ENCODE measurements around the gene NTM. TPM values are rescaled to one million over a fixed set of nuclear protein-coding genes. Genes with fewer than 3 reads are reported as not detected.
A peak's percentile ranks its signal among the peaks of the same experiment; 100 is the strongest.
"Not testable (repeated sequence)": the region's sequence is repeated elsewhere in the genome, so short reads cannot be mapped to it uniquely, and the experiment has no call there.

NTM gene
- polyA plus RNA-seq, 1 donor: 44.4 TPM

DNA sequence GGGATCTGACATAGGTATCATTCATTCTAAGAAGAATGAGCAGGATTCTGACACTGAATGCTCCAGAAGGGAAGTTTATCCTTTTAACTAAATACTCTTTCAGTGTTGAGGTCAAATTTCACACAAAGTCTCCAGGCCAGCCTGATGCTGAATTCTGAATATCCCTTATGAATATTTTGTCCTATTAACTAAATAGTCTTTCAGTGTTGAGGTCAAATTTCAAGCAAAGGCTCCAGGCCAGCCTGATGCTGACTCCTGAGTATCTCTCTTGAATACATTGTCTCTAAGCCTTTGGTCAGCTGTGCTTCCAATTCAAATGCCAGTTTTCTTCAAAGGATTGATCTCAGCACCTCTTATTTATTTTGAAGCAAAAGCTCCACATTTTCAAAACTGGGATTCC is 676.8 kb downstream of the NTM start:
- no peak for DNase-seq

DNA sequence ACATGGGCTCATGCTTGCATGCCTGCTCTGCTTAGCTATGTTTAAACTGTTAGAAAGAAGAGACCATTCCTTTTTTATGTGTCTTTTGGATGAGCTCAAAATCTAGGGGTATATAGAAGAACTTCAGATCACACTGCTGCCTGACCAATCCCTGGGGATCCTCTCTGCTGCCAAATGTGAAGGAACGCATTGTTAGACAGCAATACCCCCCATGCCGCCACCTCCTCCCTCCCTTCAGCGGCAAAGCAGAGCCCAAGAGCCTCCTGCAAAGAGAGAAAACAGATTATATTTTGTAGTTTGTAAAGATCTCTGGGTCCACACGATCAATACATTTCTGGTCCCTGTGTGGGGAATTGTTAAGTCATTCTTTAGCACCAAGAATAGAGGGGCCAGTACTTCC is 677.6 kb downstream of the NTM start:
- DNase-seq: no peak

DNA sequence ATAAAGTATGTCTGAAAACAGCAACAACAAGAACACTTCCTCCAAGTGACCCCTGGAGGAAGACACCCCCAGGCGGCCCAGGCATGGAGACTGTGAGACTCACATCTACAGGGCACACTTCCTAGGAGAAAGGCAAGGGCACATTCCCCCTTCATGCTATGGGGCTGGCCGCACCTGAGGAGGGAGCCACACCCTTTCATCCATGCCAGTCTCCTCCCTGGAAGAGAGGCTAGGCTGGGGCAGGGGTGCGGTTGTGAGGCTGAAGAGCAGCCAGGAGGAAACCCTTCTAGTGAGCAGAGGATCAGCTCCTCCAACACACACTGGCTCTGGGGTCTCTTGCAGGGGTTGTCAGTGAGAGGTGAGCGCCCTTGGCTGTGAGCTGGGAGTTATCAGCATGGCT is 678.8 kb downstream of the NTM start:
- no peak for DNase-seq

DNA sequence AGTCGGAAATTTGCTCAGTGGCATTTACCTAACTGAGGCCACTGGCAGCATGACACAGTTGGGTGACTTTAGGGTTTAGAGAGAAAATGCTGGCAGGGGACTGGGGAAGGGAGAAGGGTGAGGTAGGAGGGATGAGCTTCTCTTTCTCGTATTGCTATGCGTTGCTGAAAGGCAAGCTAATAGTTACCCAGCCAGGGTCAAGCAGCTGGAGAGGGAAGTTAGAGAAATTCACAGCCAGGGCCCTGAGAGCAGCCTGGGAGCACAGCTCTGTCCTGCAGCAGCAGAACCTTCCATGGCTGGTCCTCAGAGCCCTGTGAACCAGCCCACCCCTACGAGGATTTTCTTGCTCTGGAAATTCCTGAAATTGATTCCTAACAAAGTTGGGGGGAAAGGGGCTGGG is 679.6 kb downstream of the NTM start:
- no peak for DNase-seq

DNA sequence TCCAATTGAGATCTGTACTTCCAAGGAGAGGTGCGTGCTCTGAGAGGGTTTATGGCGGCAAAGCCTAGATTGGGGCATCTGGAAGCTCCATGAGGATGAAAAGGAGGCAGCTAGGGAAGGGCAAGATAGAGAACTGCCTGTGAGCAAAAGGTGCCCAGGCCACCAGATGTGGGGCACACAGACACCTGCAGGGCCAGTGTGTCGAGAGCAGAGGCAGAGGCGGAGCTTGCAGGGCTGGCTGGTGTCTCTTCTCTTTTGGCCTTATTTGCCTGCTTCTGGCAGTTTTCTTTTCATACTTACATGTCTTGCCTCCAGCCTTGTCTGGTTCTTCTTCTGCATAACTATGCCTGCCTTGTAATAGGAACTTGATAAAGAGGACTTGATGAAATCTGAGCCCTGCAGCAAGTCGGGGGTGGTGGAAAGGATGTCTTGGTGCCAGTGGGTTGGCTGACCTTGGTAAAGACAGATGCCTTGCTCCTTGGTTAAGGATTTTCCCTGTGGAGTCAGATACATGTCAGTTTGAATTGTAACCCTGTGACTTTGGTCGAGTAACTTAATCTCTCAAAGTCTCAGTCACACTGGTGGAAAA is 680.3 kb downstream of the NTM start:
- no peak for DNase-seq

DNA sequence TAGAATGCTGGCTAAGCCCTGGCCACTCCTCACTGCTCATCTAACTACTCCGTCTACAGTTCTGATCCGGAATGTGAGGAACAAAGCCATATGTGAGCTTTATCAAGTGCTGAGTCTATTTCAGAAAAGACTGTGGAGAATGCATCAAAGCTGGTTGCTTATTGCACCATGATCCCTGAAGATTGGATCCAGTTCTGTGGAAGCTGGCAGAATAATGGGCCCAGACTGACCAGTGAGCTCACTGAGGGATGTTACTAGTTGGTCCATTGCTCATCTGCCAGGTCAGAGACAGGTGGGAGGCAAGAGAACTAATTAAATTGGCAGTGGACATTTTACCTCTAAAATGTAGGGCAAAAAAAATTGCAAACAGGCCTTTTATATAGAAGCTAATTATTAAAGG is 681.3 kb downstream of the NTM start:
- DNase-seq: no peak

GRCh38 chr11:132052342-132052741 is 681.9 kb downstream of the NTM start:
- DNase-seq: no peak

GRCh38 chr11:132052904-132053303 is 682.5 kb downstream of the NTM start:
- DNase-seq: no peak

DNA sequence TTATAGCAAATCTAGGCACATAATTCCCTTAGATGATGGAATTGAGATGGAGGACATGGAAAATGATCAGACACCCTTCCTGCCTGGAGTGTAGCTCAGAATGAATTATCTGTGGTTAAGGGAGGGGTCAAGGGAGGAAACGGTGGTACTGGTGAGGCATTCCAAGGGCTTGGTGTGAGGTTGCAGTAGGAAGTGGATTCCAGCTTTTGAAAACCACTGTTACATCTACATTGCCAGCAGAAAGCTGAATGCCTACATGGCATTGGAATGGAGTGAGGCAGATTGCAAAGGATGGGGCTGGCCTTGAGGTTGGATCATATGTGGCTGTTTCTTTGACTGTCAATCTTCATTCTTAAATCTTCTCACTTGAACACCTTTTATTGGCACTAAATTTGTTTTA is 684.4 kb downstream of the NTM start:
- DNase-seq: no peak

DNA sequence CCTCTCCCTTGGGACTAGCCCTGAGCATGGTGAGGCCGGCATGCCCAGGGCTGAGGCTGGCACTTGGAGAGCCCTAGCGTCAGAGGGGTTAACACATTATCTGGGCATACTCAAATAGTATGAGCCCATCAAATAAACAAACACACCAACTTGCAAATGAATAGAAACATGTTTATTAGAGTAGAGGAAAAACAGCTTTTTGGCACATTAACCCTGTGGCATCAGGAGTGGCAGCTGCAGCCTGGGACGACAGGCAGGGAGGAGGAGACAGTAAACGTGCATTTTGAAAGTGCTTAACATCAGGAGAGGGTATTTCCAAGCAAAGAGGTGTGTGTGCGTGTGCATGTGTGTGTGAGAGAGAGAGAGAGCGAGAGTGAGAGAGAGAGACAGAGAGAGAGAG is 684.9 kb downstream of the NTM start:
- no peak for DNase-seq

GRCh38 chr11:132056689-132057088 is 686.3 kb downstream of the NTM start:
- DNase-seq: no peak

DNA sequence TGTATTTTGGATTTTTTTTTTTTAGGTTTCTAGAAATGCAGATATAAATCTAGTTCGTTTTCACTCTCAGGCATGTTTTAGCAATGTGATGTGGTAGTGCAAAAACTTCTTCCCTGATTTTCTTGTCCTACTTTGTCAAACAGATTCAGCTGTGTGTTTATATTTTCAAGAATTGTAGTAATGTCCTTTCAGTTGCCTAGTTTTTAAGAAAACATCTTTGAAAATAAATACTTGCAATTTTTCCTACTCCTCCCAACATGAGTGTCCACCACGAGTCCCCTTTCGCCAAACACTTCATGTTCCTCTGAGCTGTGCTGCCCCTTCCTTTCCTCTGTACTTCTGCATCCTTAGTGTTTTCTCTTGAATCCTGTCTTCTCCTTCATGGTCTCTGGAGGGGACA is 686.9 kb downstream of the NTM start:
- no peak for DNase-seq

DNA sequence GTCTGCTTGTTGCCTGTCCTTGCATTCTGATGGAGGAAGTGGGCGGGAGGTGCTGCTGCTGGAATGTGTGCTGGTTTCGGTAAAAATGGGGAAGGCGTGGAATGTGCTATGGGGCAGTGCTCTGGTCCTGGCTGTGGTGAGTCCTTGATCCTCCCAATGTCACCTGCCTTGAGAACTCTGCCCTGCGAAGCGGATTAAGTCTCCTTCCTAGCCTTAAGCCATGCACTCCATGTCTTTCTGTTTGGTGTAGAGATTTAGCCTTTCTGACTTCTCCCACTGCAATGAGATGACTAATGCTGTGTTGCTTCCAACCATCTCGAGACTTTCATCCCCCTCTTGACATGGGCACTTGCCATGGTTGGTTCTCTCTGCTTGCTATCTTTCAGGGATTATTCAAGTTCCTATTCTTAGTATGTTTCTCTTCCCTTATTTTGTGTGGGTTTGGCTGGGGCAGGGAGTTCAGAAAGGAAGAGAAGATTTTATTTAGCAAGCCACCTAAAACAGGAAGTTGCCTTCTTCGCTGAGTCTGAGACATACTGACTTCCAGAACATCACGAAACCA is 687.9 kb downstream of the NTM start:
- DNase-seq: no peak

GRCh38 chr11:132060567-132060966 is 690.2 kb downstream of the NTM start:
- no peak for DNase-seq

DNA sequence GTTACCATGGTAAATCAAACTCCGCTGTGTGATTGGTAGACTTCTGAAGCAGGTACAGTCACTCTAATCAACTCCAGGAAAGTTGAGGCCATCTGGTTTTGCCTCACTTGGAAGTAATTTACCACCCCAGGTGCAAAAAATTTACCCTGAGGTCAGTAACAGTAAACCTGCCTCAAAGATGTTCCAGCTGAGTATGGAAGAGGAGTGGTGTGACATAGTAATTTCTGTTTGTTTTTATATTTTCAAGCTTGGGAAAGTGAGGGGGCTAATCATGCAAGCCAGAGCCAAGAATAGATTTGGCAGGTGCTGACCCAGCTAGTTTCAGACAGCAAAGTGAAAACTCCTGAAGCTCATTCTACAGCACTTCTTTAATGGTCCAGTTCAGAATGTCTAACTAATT is 691.6 kb downstream of the NTM start:
- DNase-seq: no peak

- DNase-seq: no peak
Observed at GRCh38 chr11:132062541-132062940, 692.1 kb downstream of the NTM start.

GRCh38 chr11:132064987-132065620 is 694.7 kb downstream of the NTM start:
- DNase-seq: peak; percentile 58

GRCh38 chr11:132068556-132068955 is 698.1 kb downstream of the NTM start:
- DNase-seq: no peak

GRCh38 chr11:132069593-132069992 is 699.2 kb downstream of the NTM start:
- DNase-seq: not testable (repeated sequence)

DNA sequence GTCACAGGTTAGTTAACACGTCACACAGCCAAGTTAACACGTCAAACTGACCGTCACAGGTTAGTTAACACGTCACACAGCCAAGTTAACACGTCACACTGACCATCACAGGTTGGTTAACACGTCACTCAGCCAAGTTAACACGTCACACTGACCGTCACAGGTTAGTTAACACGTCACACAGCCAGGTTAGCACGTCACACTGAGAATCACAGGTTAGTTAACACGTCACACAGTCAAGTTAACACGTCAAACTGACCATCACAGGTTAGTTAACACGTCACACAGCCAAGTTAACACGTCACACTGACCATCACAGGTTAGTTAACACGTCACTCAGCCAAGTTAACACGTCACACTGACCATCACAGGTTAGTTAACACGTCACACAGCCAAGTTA is 700.5 kb downstream of the NTM start:
- DNase-seq: not testable (repeated sequence)

- DNase-seq: no peak
Observed at GRCh38 chr11:132072044-132072857, 701.8 kb downstream of the NTM start.

DNA sequence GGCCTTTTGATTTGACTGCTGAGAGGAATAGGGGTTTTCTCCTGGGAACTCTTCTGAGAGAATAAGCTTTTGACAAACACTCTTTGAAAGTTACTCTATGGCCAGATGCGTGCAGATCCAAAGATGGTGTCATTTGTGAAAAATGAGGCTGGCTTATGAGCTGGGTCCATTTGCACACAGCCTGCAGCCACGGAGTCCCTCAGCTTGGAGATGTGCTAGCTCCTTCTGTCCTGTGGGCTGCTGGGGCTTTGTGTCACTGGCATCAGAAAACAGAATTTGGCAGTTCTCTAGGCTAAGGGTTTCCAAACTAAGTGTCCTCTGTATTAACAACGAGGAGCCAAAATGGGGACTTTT is 702.4 kb downstream of the NTM start:
- DNase-seq: no peak

GRCh38 chr11:132073787-132074186 is 703.4 kb downstream of the NTM start:
- DNase-seq: no peak
